ENCODE data around the gene VAV2. TPM values are rescaled to one million over a fixed set of nuclear protein-coding genes. Genes with fewer than 3 reads are reported as not detected.

The VAV2 gene
- total and polyA plus RNA-seq, 4 donors: 4.9 to 26.4 (median 17.0) TPM

DNA sequence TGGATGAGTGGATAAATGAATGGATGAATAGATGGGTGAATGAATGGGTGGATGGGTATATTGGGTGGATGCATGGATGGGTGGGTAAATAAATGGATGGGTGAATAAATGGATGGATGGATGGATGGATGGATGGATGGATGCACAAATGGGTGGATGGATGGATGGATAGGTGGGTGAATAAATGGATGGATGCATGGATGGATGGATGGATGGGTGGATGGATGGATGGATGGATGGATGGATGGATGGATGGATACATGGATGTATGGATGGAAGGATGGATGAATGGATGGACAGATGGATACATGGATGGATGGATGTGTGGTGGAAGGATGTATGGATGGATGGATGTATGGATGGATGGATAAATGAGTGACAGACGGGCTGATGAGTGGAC, 140.4 kb downstream of the VAV2 start (continued):
- no peak for TF ChIP-seq JUND (IDR thresholded peaks at IDR 0.05)
- TF ChIP-seq EGR1 (IDR thresholded peaks at IDR 0.05; ENCODE audit: low read depth in 2 of 2): no peak
- TF ChIP-seq FOXA2 (IDR thresholded peaks at IDR 0.05): no peak

GRCh38 chr9:133850937-133851336, 141.2 kb downstream of the VAV2 start:
- Histone ChIP-seq H3K27me3 (ENCODE audit: control insufficient read depth in 4 of 4, insufficient read depth in 4 of 4, low read length in 3 of 4) (no peaks in the 10 kb centered on the region), H3K27ac (ENCODE audit: low read depth in 1 of 2, low read length in 2 of 2) (no peak overlapping the region), H3K9ac (ENCODE audit: low read depth in 1 of 2, low read length in 2 of 2) (no peak overlapping the region), H3K4me3 (ENCODE audit: low read depth in 1 of 3, low read length in 3 of 3) (no peak overlapping the region), H3K9me3 (ENCODE audit: control insufficient read depth in 4 of 4, low read length in 3 of 4) (no peaks in the 10 kb centered on the region), H3K36me3 (ENCODE audit: control insufficient read depth in 4 of 4, insufficient read depth in 3 of 4, low read depth in 1 of 4, low read length in 3 of 4) (peaks cover 0 to 2% (median 0%) of the 10 kb centered on the region in 4 donors), H3K4me1 (ENCODE audit: control insufficient read depth in 4 of 4, insufficient read depth in 4 of 4, low read length in 3 of 4) (peaks cover 7 to 18% (median 11%) of the 10 kb centered on the region in 4 donors)
- no peak for DNase-seq (ENCODE audit: low spot score)
- TF ChIP-seq, protein P1, sequence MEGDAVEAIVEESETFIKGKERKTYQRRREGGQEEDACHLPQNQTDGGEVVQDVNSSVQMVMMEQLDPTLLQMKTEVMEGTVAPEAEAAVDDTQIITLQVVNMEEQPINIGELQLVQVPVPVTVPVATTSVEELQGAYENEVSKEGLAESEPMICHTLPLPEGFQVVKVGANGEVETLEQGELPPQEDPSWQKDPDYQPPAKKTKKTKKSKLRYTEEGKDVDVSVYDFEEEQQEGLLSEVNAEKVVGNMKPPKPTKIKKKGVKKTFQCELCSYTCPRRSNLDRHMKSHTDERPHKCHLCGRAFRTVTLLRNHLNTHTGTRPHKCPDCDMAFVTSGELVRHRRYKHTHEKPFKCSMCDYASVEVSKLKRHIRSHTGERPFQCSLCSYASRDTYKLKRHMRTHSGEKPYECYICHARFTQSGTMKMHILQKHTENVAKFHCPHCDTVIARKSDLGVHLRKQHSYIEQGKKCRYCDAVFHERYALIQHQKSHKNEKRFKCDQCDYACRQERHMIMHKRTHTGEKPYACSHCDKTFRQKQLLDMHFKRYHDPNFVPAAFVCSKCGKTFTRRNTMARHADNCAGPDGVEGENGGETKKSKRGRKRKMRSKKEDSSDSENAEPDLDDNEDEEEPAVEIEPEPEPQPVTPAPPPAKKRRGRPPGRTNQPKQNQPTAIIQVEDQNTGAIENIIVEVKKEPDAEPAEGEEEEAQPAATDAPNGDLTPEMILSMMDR (IDR thresholded peaks at IDR 0.05; ENCODE audit: low read depth, low read length, missing input control): no peak
- 93% methylated on average over 7 of the region's 7 CpGs for WGBS

DNA sequence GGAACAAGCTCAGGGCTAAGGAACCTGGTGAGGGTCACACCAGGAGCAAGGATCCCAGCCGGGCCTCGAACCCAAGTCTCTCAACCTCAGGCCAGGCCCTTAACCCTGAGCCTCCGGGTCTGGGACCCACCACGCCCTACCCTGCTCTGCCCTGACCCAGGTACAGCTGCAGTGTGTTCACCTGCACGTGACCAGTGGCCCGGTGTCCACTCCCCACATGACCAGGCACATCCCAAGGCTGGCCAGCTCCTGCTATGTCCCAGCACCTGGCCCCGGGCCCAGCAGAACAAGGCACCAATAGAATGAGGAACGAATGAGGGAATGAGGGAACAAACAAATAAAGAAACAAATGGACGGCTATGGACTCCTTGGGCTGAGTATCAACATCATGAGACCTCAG, 142.0 kb downstream of the VAV2 start:
- Histone ChIP-seq H3K4me1 (ENCODE audit: control insufficient read depth in 4 of 4, insufficient read depth in 4 of 4, low read length in 3 of 4) (peaks cover 4 to 17% (median 6%) of the 10 kb centered on the region in 4 donors), H3K27me3 (ENCODE audit: control insufficient read depth in 4 of 4, insufficient read depth in 4 of 4, low read length in 3 of 4) (no peaks in the 10 kb centered on the region), H3K4me3 (ENCODE audit: low read depth in 1 of 3, low read length in 3 of 3) (no peak overlapping the region), H3K9ac (ENCODE audit: low read depth in 1 of 2, low read length in 2 of 2) (no peak overlapping the region), H3K36me3 (ENCODE audit: control insufficient read depth in 4 of 4, insufficient read depth in 3 of 4, low read depth in 1 of 4, low read length in 3 of 4) (peaks cover 0 to 2% (median 0%) of the 10 kb centered on the region in 4 donors), H3K27ac (ENCODE audit: low read depth in 1 of 2, low read length in 2 of 2) (no peak overlapping the region), H3K9me3 (ENCODE audit: control insufficient read depth in 4 of 4, low read length in 3 of 4) (no peaks in the 10 kb centered on the region)
- TF ChIP-seq YY1 (IDR thresholded peaks at IDR 0.05): no peak
- no peak for TF ChIP-seq HNF4G (IDR thresholded peaks at IDR 0.05)
- no peak for TF ChIP-seq JUND (IDR thresholded peaks at IDR 0.05)
- peak in 1 of 2 donors; percentile 58 for TF ChIP-seq RXRA (IDR thresholded peaks at IDR 0.05)
- TF ChIP-seq HNF4A (conservative IDR thresholded peaks at IDR 0.05): peak in 1 of 2 donors; percentile 26
- no peak for TF ChIP-seq FOXA1 (IDR thresholded peaks at IDR 0.05)
- no peak for TF ChIP-seq EGR1 (IDR thresholded peaks at IDR 0.05; ENCODE audit: low read depth in 2 of 2)
- no peak for DNase-seq (ENCODE audit: low spot score)
- 71% methylated on average over 9 of the region's 9 CpGs for WGBS

- TF ChIP-seq JUND (IDR thresholded peaks at IDR 0.05) (no peak), HNF4G (IDR thresholded peaks at IDR 0.05) (no peak), EGR1 (IDR thresholded peaks at IDR 0.05; ENCODE audit: low read depth in 2 of 2) (no peak)
- TF ChIP-seq, protein P2, sequence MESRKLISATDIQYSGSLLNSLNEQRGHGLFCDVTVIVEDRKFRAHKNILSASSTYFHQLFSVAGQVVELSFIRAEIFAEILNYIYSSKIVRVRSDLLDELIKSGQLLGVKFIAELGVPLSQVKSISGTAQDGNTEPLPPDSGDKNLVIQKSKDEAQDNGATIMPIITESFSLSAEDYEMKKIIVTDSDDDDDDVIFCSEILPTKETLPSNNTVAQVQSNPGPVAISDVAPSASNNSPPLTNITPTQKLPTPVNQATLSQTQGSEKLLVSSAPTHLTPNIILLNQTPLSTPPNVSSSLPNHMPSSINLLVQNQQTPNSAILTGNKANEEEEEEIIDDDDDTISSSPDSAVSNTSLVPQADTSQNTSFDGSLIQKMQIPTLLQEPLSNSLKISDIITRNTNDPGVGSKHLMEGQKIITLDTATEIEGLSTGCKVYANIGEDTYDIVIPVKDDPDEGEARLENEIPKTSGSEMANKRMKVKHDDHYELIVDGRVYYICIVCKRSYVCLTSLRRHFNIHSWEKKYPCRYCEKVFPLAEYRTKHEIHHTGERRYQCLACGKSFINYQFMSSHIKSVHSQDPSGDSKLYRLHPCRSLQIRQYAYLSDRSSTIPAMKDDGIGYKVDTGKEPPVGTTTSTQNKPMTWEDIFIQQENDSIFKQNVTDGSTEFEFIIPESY (IDR thresholded peaks at IDR 0.05): no peak
- 96% methylated on average over 16 of the region's 16 CpGs for WGBS
- no peaks in the 10 kb centered on the region for H3K27me3 ChIP-seq (ENCODE audit: control insufficient read depth in 4 of 4, insufficient read depth in 4 of 4, low read length in 3 of 4)
- H3K4me3 ChIP-seq (ENCODE audit: low read depth in 1 of 3, low read length in 3 of 3): no peak overlapping the region
- H3K4me1 ChIP-seq (ENCODE audit: control insufficient read depth in 4 of 4, insufficient read depth in 4 of 4, low read length in 3 of 4): peaks cover 0 to 13% (median 2%) of the 10 kb centered on the region in 4 donors
- peaks cover 0 to 2% (median 0%) of the 10 kb centered on the region in 4 donors for H3K36me3 ChIP-seq (ENCODE audit: control insufficient read depth in 4 of 4, insufficient read depth in 3 of 4, low read depth in 1 of 4, low read length in 3 of 4)
- H3K9ac ChIP-seq (ENCODE audit: low read depth in 1 of 2, low read length in 2 of 2): no peak overlapping the region
- no peak for DNase-seq (ENCODE audit: low spot score)
- no peaks in the 10 kb centered on the region for H3K9me3 ChIP-seq (ENCODE audit: control insufficient read depth in 4 of 4, low read length in 3 of 4)
- no peak overlapping the region for H3K27ac ChIP-seq (ENCODE audit: low read depth in 1 of 2, low read length in 2 of 2)
These were observed 142.9 kb downstream of the VAV2 start for GRCh38 chr9:133849110-133849670.
